GM20000 (cell line): Measurements from ENCODE around the gene SLC12A7.

Source experiments
- DNase-seq: peaks from one replicate; pipeline ENCODE4 v3.0.0; 2012; ENCODE audit warnings: low spot score
- TF ChIP-seq, protein P1 (sequence below): IDR thresholded peaks from 2 replicates; pipeline ENCODE4 v1.5.1; 2012; ENCODE audit warnings: mild to moderate bottlenecking, control low read depth; ENCODE audit errors: extremely low read depth, missing control alignments

SLC12A7 gene

GRCh38 chr5:1144638-1145396 is 33.0 kb upstream of the SLC12A7 start:
- DNase-seq, result no peak
- TF ChIP-seq, protein P1, sequence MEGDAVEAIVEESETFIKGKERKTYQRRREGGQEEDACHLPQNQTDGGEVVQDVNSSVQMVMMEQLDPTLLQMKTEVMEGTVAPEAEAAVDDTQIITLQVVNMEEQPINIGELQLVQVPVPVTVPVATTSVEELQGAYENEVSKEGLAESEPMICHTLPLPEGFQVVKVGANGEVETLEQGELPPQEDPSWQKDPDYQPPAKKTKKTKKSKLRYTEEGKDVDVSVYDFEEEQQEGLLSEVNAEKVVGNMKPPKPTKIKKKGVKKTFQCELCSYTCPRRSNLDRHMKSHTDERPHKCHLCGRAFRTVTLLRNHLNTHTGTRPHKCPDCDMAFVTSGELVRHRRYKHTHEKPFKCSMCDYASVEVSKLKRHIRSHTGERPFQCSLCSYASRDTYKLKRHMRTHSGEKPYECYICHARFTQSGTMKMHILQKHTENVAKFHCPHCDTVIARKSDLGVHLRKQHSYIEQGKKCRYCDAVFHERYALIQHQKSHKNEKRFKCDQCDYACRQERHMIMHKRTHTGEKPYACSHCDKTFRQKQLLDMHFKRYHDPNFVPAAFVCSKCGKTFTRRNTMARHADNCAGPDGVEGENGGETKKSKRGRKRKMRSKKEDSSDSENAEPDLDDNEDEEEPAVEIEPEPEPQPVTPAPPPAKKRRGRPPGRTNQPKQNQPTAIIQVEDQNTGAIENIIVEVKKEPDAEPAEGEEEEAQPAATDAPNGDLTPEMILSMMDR, result no peak

DNA sequence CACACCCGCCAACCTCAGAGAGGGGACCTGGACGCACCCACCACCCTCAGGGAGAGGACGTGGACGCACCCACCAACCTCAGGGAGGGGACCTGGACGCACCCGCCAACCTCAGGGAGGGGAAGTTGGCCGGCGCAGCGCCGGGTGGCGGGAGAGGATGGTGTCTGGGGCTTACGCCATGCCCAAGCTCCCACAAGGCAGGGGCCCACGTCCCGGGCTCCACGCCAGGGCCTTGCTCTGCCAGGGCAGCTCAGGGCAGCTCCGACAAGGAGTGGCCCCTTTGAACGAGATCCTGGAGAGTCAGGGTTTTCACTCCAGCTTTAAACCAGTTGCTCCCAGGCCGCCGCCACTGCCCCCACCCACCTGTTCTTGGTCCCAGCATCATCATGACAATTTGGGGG is 32.2 kb upstream of the SLC12A7 start:
- TF ChIP-seq, protein P1, result no peak

GRCh38 chr5:1143670-1143951 is 31.7 kb upstream of the SLC12A7 start:
- TF ChIP-seq, protein P1, result no peak
- DNase-seq, result no peak

More for the DNA sequence above, 32.2 kb upstream of the SLC12A7 start:
- DNase-seq, result no peak

DNA sequence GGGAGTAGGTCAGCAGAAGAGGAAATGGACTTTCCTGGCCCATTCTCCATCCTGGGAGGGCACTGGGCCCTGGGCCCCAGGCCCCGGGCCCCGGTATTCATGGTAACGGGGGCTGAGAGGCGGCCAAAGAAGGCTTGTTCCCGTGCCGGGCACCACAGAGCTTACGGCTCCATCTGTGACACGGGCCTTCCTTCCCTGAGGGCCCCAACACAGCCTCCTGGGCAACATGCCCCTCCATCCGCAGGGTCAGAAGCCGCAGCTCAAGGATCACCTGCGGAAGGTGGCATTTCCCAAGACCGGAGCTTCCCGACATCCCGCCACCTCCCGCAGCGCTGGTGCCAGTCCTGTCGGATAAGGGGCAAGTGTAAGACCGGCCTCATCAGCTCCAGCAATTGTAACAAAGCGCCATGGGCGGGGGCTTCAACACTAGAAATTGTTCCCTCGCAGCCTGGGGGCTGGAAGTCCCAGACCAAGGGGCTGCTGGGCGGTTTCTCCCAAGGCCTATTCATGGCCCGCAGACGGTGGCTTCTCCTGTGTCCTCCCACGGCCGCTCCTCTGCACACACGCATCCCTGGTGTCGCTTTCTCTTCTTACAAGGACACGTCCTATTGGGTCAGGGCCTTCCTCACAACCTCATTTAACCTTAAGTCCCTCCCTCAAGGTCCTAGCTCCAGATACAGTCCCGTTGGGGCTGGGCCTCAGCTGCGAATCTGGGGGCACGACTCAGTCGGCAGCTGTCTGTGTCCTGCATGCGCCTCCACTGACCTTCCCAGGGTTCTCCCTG is 31.2 kb upstream of the SLC12A7 start:
- DNase-seq, result no peak
- TF ChIP-seq, protein P1, result no peak

GRCh38 chr5:1141834-1142233 is 30.0 kb upstream of the SLC12A7 start:
- DNase-seq, result no peak
- TF ChIP-seq, protein P1, result no peak

- DNase-seq, result no peak
- TF ChIP-seq, protein P1, result no peak
Measured at GRCh38 chr5:1140818-1141189, 28.9 kb upstream of the SLC12A7 start.

DNA sequence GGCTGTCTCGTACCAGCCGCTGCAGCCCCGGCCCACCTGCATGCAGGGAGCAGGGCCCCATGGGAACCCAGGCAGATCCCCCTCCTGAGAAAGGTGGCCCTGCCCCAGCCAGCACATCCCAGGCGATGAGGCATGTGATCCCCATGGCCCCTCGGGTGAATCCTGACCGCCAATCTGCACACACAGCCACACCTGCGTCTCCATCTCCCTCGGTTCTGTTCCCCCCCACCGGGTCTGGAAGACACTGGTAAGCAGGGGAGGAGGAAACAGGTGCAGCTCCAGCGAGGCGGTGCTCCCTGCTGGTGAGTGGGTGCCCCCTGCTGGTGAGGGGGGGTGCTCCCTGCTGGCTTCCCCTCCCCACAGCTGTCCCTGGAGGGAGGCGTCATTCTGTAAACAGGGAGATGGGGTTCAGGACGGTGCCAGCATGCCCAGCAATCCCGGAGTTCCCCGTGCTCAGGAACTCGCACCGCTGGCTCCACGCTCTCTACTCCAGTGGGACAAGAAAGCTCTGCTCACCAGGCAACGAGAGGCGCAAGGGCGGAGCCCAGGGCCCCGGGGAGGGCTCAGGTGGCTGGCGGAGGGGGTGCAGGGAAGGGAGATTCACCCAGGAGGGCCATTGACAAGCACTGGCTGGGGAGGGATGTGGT is 28.4 kb upstream of the SLC12A7 start:
- DNase-seq, result peak; percentile 87
- TF ChIP-seq, protein P1, result peak; percentile 87
